GM10266 (cell line): ENCODE data around the gene KIAA1549.
"Not testable (repeated sequence)": the region's sequence is repeated elsewhere in the genome, so short reads cannot be mapped to it uniquely, and the experiment has no call there.

Experiments used
- DNase-seq: peaks from one replicate; pipeline ENCODE4 v3.0.0; 2012; ENCODE audit errors: extremely low spot score
- TF ChIP-seq, protein P1 (sequence below): IDR thresholded peaks from 2 replicates; pipeline ENCODE4 v1.5.1; 2012; ENCODE audit warnings: mild to moderate bottlenecking, low read depth; ENCODE audit not compliant: control insufficient read depth, insufficient read depth; ENCODE audit errors: missing control alignments

The KIAA1549 gene

DNA sequence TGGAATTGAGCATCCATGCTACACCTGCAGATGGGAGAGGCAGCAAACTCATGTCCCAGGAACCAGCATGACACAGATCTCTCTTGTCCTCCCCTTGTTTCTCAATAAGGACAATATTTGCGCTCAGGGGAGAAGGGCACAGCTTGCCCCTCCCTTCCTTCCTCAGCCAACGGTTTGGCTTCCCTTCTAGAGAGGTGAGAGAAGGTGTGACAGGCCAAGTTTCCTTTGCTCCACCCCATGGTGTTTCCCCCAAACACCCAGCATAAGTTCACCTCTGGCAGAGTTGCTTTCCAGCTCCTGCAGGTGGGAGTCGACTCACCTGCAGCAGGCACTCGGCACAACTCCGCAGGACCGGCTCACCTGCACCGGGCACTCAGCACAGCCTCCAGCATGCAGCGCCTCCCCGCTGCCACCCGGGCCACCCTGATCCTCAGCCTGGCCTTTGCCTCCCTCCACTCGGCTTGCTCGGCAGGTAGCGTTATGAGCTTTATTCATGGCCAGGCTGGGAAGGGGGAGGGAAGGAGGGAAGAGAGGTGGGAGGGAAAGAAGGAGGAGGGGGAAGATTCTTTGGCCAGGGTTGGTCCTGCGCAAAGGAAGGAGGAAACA is 183.4 kb downstream of the KIAA1549 start, which contains the start of the genes ATP6V0A4 and TMEM213:
Gene ATP6V0A4, minus strand, starts transcription at position 482 of the 606 bp plus-strand sequence. CDS start 26,949 bp downstream, outside the sequence.
Gene TMEM213, plus strand, starts transcription at position 280 of the 606 bp plus-strand sequence. Its CDS starts 111 bp downstream, at position 391.
- TF ChIP-seq, protein P1, sequence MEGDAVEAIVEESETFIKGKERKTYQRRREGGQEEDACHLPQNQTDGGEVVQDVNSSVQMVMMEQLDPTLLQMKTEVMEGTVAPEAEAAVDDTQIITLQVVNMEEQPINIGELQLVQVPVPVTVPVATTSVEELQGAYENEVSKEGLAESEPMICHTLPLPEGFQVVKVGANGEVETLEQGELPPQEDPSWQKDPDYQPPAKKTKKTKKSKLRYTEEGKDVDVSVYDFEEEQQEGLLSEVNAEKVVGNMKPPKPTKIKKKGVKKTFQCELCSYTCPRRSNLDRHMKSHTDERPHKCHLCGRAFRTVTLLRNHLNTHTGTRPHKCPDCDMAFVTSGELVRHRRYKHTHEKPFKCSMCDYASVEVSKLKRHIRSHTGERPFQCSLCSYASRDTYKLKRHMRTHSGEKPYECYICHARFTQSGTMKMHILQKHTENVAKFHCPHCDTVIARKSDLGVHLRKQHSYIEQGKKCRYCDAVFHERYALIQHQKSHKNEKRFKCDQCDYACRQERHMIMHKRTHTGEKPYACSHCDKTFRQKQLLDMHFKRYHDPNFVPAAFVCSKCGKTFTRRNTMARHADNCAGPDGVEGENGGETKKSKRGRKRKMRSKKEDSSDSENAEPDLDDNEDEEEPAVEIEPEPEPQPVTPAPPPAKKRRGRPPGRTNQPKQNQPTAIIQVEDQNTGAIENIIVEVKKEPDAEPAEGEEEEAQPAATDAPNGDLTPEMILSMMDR, result no peak
- no peak for DNase-seq

- not testable (repeated sequence) for DNase-seq
Observed at GRCh38 chr7:138797046-138797445, 184.1 kb downstream of the KIAA1549 start.

DNA sequence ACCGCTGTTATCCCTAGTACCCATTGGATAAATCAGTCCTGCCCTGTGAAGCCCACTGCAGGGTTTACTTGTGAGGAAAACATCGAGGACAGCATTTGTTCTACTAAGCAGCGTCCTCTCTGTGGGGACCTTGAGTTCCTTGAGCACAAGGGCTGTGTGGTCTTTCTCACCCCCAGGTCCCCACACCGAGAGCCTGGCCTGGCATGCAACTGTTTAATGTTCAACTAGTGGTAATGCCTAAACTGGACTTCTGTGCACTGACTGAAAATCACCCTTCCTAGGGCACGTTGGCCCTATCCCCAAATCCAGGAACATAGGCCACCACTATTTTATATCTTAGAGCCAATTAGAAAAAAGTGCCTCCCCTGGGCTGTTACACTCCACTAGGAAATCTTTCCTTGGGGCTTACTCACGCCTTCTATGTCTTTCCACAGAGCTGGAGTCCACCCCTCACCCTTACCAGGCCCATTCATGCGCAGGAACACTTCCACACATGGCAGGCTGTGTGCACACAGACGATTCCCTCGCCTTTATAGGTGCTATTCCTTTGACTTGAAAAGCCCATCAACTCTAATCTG is 185.1 kb downstream of the KIAA1549 start:
- no peak for DNase-seq
- TF ChIP-seq, protein P1, result no peak

- TF ChIP-seq, protein P1, result no peak
- DNase-seq, result no peak
Observed at GRCh38 chr7:138785587-138786437, 195.4 kb downstream of the KIAA1549 start.

DNA sequence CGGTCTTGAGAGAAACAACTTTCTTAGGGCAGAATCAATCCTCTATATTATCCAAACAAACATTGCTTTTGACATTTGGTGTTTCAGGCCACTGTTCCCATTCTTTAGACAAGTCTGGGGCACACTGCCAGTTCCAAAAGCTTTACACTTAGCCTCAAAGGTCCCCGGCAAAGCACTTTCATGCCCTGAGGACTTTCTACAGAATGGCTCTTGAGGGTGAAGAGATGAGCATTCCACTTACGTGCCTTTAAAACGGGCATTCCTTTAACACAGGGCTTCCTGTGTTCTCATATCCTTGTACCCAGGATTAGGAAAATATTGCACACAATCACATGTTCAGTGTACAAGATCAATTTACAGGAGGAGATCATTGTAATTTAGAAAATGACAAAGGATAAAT is 196.5 kb downstream of the KIAA1549 start:
- TF ChIP-seq, protein P1, result no peak
- no peak for DNase-seq
